Measurements from ENCODE around the gene NINL.
"Not testable (repeated sequence)": the region's sequence is repeated elsewhere in the genome, so short reads cannot be mapped to it uniquely, and the experiment has no call there.

Gene NINL

GRCh38 chr20:25552977-25553376 is 32.4 kb downstream of the NINL start:
- no peak for DNase-seq (ENCODE audit: low read depth in 2 of 2)

- DNase-seq (ENCODE audit: low read depth in 2 of 2) = no peak
Observed at GRCh38 chr20:25551413-25552215, 33.7 kb downstream of the NINL start.

GRCh38 chr20:25550645-25551337 is 34.5 kb downstream of the NINL start:
- DNase-seq (ENCODE audit: low read depth in 2 of 2) = not testable (repeated sequence)

- no peak for DNase-seq (ENCODE audit: low read depth in 2 of 2)
Observed at GRCh38 chr20:25549843-25550477, 35.4 kb downstream of the NINL start.

GRCh38 chr20:25549172-25549773 is 36.1 kb downstream of the NINL start:
- no peak for DNase-seq (ENCODE audit: low read depth in 2 of 2)

- DNase-seq (ENCODE audit: low read depth in 2 of 2) = no peak
Observed at GRCh38 chr20:25548613-25549086, 36.7 kb downstream of the NINL start.

- DNase-seq (ENCODE audit: low read depth in 2 of 2) = no peak
Observed at GRCh38 chr20:25547999-25548398, 37.3 kb downstream of the NINL start.

GRCh38 chr20:25547063-25547462 is 38.3 kb downstream of the NINL start:
- DNase-seq (ENCODE audit: low read depth in 2 of 2) = no peak

GRCh38 chr20:25546048-25546447 is 39.3 kb downstream of the NINL start:
- DNase-seq (ENCODE audit: low read depth in 2 of 2) = no peak

GRCh38 chr20:25545171-25545570 is 40.2 kb downstream of the NINL start:
- no peak for DNase-seq (ENCODE audit: low read depth in 2 of 2)

GRCh38 chr20:25544734-25545133 is 40.6 kb downstream of the NINL start:
- no peak for DNase-seq (ENCODE audit: low read depth in 2 of 2)

GRCh38 chr20:25544311-25544710 is 41.0 kb downstream of the NINL start:
- DNase-seq (ENCODE audit: low read depth in 2 of 2) = no peak

GRCh38 chr20:25543068-25543467 is 42.3 kb downstream of the NINL start:
- DNase-seq (ENCODE audit: low read depth in 2 of 2) = no peak

GRCh38 chr20:25541676-25542075 is 43.7 kb downstream of the NINL start:
- DNase-seq (ENCODE audit: low read depth in 2 of 2) = no peak

- DNase-seq (ENCODE audit: low read depth in 2 of 2) = no peak
Observed at GRCh38 chr20:25539742-25540672, 45.3 kb downstream of the NINL start.

- no peak for DNase-seq (ENCODE audit: low read depth in 2 of 2)
Observed at GRCh38 chr20:25538838-25539665, 46.3 kb downstream of the NINL start.

GRCh38 chr20:25537890-25538289 is 47.4 kb downstream of the NINL start:
- no peak for DNase-seq (ENCODE audit: low read depth in 2 of 2)

GRCh38 chr20:25535762-25536161 is 49.6 kb downstream of the NINL start:
- no peak for DNase-seq (ENCODE audit: low read depth in 2 of 2)

GRCh38 chr20:25534845-25535244 is 50.5 kb downstream of the NINL start:
- no peak for DNase-seq (ENCODE audit: low read depth in 2 of 2)

All from activated CD8-positive, alpha-beta memory T cell treated with anti-CD3 and anti-CD28 coated beads for 4 hours (primary cell).